ENCODE measurements around the gene OLR1. TPM values are rescaled to one million over a fixed set of nuclear protein-coding genes. Genes with fewer than 3 reads are reported as not detected.
A peak's percentile ranks its signal among the peaks of the same experiment; 100 is the strongest.

The OLR1 gene
- total RNA-seq, 1 donor, result under 0.01 TPM

DNA sequence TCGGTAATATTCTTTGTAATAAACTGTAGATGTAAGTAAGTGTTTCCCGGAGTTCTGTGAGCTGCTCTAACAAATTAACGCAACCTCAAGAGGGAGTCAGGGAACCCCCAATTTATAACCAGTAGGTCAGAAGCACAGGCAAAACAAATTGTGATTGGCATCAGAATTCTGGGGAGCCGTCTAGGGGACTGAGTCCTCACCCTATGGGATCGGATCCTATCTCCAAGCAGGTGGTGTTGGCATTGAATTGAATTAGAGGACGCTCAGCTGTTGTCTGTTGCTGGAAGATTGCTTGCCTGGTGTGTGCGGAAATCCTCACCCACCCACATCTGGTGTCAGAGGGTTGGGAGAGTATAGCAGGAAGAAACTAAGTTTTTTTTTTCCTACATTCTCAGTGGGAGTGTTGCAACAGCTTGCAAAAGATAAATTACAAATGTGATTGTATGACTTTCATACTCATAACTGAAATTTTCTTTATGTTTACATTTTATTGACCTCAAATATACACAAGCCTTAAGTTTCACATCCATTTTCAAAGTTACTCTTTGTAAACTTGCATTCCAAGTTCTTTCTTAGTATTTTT is 12.4 kb upstream of the OLR1 start:
- no peak overlapping the region for H3K27ac ChIP-seq (ENCODE audit: low read depth, low read length)
- H3K79me2 ChIP-seq (ENCODE audit: insufficient read depth, low read length), result no peaks in the 10 kb centered on the region
- H2AFZ ChIP-seq (ENCODE audit: low read length), result peak overlapping the region; percentile 37
- peaks cover 3% of the 10 kb centered on the region for H3K27me3 ChIP-seq (ENCODE audit: insufficient read depth, low read length)
- no peak overlapping the region for H3K4me3 ChIP-seq (ENCODE audit: insufficient read depth, low read length)
- H3K36me3 ChIP-seq (ENCODE audit: insufficient read depth, low read length), result no peaks in the 10 kb centered on the region
- DNase-seq (ENCODE audit: insufficient read length, low spot score, missing footprints), result peak; percentile 54
- H3K9me3 ChIP-seq (ENCODE audit: low read depth, low read length), result no peaks in the 10 kb centered on the region
- no peaks in the 10 kb centered on the region for H4K20me1 ChIP-seq (ENCODE audit: insufficient read depth, low read length)
- peaks cover 17% of the 10 kb centered on the region for H3K4me1 ChIP-seq (ENCODE audit: insufficient read depth, low read length)
- H3K4me2 ChIP-seq (ENCODE audit: insufficient read depth, low read length), result peak overlapping the region; percentile 23
- TF ChIP-seq, protein P1, sequence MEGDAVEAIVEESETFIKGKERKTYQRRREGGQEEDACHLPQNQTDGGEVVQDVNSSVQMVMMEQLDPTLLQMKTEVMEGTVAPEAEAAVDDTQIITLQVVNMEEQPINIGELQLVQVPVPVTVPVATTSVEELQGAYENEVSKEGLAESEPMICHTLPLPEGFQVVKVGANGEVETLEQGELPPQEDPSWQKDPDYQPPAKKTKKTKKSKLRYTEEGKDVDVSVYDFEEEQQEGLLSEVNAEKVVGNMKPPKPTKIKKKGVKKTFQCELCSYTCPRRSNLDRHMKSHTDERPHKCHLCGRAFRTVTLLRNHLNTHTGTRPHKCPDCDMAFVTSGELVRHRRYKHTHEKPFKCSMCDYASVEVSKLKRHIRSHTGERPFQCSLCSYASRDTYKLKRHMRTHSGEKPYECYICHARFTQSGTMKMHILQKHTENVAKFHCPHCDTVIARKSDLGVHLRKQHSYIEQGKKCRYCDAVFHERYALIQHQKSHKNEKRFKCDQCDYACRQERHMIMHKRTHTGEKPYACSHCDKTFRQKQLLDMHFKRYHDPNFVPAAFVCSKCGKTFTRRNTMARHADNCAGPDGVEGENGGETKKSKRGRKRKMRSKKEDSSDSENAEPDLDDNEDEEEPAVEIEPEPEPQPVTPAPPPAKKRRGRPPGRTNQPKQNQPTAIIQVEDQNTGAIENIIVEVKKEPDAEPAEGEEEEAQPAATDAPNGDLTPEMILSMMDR (IDR thresholded peaks at IDR 0.05; ENCODE audit: extremely low read depth, low read depth, low read length), result no peak

- Histone ChIP-seq H3K27ac (ENCODE audit: low read depth, low read length) (peak overlapping the region; percentile 25), H3K79me2 (ENCODE audit: insufficient read depth, low read length) (no peaks in the 10 kb centered on the region), H4K20me1 (ENCODE audit: insufficient read depth, low read length) (no peaks in the 10 kb centered on the region), H3K36me3 (ENCODE audit: insufficient read depth, low read length) (no peaks in the 10 kb centered on the region), H3K4me2 (ENCODE audit: insufficient read depth, low read length) (no peak overlapping the region), H2AFZ (ENCODE audit: low read length) (no peak overlapping the region), H3K27me3 (ENCODE audit: insufficient read depth, low read length) (peaks cover 6% of the 10 kb centered on the region), H3K4me3 (ENCODE audit: insufficient read depth, low read length) (no peak overlapping the region), H3K9me3 (ENCODE audit: low read depth, low read length) (no peaks in the 10 kb centered on the region), H3K4me1 (ENCODE audit: insufficient read depth, low read length) (peaks cover 17% of the 10 kb centered on the region)
- peak; percentile 79 for DNase-seq (ENCODE audit: insufficient read length, low spot score, missing footprints)
- TF ChIP-seq, protein P1 (IDR thresholded peaks at IDR 0.05; ENCODE audit: extremely low read depth, low read depth, low read length), result no peak
Measured at GRCh38 chr12:10182354-10183049, 10.6 kb upstream of the OLR1 start.

GRCh38 chr12:10179776-10180181 is 7.8 kb upstream of the OLR1 start:
- Histone ChIP-seq H3K79me2 (ENCODE audit: insufficient read depth, low read length) (no peaks in the 10 kb centered on the region), H3K36me3 (ENCODE audit: insufficient read depth, low read length) (no peaks in the 10 kb centered on the region), H3K27ac (ENCODE audit: low read depth, low read length) (no peak overlapping the region), H3K4me2 (ENCODE audit: insufficient read depth, low read length) (no peak overlapping the region), H3K4me3 (ENCODE audit: insufficient read depth, low read length) (no peak overlapping the region), H3K4me1 (ENCODE audit: insufficient read depth, low read length) (peaks cover 16% of the 10 kb centered on the region), H2AFZ (ENCODE audit: low read length) (no peak overlapping the region), H3K9me3 (ENCODE audit: low read depth, low read length) (no peaks in the 10 kb centered on the region), H3K27me3 (ENCODE audit: insufficient read depth, low read length) (peaks cover 3% of the 10 kb centered on the region), H4K20me1 (ENCODE audit: insufficient read depth, low read length) (no peaks in the 10 kb centered on the region)
- DNase-seq (ENCODE audit: insufficient read length, low spot score, missing footprints), result peak; percentile 37
- TF ChIP-seq, protein P1 (IDR thresholded peaks at IDR 0.05; ENCODE audit: extremely low read depth, low read depth, low read length), result no peak

- H3K27ac ChIP-seq (ENCODE audit: low read depth, low read length), result no peak within 1 kb of the TSS
Measured at GRCh38 chr12:10178821-10179220, 6.9 kb upstream of the OLR1 start, which contains the start of gene TMEM52B. Gene TMEM52B (plus strand): TSS chr12:10179032. CDS start chr12:10179575, 543 bp downstream.

More at GRCh38 chr12:10178821-10179220, 6.9 kb upstream of the OLR1 start, which contains the start of gene TMEM52B:
- Histone ChIP-seq H3K4me2 (ENCODE audit: insufficient read depth, low read length) (no peak within 1 kb of the TSS), H3K4me3 (ENCODE audit: insufficient read depth, low read length) (no peak within 1 kb of the TSS), H3K4me1 (ENCODE audit: insufficient read depth, low read length) (peaks cover 12% of the 10 kb centered on the region), H4K20me1 (ENCODE audit: insufficient read depth, low read length) (no peaks in the 10 kb centered on the region), H3K36me3 (ENCODE audit: insufficient read depth, low read length) (no peaks in the 10 kb centered on the region), H3K27me3 (ENCODE audit: insufficient read depth, low read length) (peaks cover 3% of the 10 kb centered on the region), H3K9me3 (ENCODE audit: low read depth, low read length) (no peaks in the 10 kb centered on the region), H3K79me2 (ENCODE audit: insufficient read depth, low read length) (no peaks in the 10 kb centered on the region), H2AFZ (ENCODE audit: low read length) (no peak within 1 kb of the TSS)
- no peak for DNase-seq (ENCODE audit: insufficient read length, low spot score, missing footprints)
- TF ChIP-seq, protein P1 (IDR thresholded peaks at IDR 0.05; ENCODE audit: extremely low read depth, low read depth, low read length), result no peak
